Glutamatergic neuron (in vitro differentiated cells): ENCODE results near the gene TSPO. TPM values are rescaled to one million over a fixed set of nuclear protein-coding genes. Genes with fewer than 3 reads are reported as not detected.

ENCODE experiments used
- DNase-seq: peaks from one replicate; pipeline ENCODE4 v3.0.0; 2022
- H3K27ac Mint-ChIP-seq: one replicate; pipeline ENCODE4 v1.8.0; 2020; ENCODE audit warnings: mild to moderate bottlenecking, mixed read lengths, inconsistent platforms; ENCODE audit not compliant: unreplicated experiment
- H3K27me3 Mint-ChIP-seq: one replicate; pipeline ENCODE4 v1.8.0; 2020; ENCODE audit warnings: mild to moderate bottlenecking, moderate library complexity, mixed read lengths, inconsistent platforms; ENCODE audit not compliant: unreplicated experiment
- H3K36me3 Mint-ChIP-seq: one replicate; pipeline ENCODE4 v1.8.0; 2020; ENCODE audit warnings: mild to moderate bottlenecking, mixed read lengths, inconsistent platforms; ENCODE audit not compliant: unreplicated experiment
- H3K4me1 Mint-ChIP-seq: one replicate; pipeline ENCODE4 v1.8.0; 2020; ENCODE audit warnings: mild to moderate bottlenecking, low read depth, mixed read lengths, inconsistent platforms; ENCODE audit not compliant: unreplicated experiment
- H3K4me3 Mint-ChIP-seq: one replicate; pipeline ENCODE4 v1.8.0; 2020; ENCODE audit warnings: mild to moderate bottlenecking, mixed read lengths, inconsistent platforms; ENCODE audit not compliant: unreplicated experiment
- H3K9me3 Mint-ChIP-seq: one replicate; pipeline ENCODE4 v1.8.0; 2020; ENCODE audit warnings: mild to moderate bottlenecking, moderate library complexity, mixed read lengths, inconsistent platforms; ENCODE audit not compliant: unreplicated experiment
- total RNA-seq: library from RNA; stranded (reverse); fragmentation: NEBNext Ultra II Directional; extraction: Animal tissue kit (Norgen Biotek cat#: 25700); gene quantifications from one replicate; pipeline ENCODE4 v1.2.1, GENCODE V29; 2021; ENCODE audit not compliant: unreplicated experiment
- TF ChIP-seq, protein P1 (sequence below): fragments of 200-600 bp; sonication (generic); IDR thresholded peaks from one replicate; pipeline ENCODE4 v1.5.0; 2021; ENCODE audit not compliant: partially characterized antibody, unreplicated experiment

TSPO gene
- total RNA-seq, 1 donor from 2014 or later, result 4.0 TPM

DNA sequence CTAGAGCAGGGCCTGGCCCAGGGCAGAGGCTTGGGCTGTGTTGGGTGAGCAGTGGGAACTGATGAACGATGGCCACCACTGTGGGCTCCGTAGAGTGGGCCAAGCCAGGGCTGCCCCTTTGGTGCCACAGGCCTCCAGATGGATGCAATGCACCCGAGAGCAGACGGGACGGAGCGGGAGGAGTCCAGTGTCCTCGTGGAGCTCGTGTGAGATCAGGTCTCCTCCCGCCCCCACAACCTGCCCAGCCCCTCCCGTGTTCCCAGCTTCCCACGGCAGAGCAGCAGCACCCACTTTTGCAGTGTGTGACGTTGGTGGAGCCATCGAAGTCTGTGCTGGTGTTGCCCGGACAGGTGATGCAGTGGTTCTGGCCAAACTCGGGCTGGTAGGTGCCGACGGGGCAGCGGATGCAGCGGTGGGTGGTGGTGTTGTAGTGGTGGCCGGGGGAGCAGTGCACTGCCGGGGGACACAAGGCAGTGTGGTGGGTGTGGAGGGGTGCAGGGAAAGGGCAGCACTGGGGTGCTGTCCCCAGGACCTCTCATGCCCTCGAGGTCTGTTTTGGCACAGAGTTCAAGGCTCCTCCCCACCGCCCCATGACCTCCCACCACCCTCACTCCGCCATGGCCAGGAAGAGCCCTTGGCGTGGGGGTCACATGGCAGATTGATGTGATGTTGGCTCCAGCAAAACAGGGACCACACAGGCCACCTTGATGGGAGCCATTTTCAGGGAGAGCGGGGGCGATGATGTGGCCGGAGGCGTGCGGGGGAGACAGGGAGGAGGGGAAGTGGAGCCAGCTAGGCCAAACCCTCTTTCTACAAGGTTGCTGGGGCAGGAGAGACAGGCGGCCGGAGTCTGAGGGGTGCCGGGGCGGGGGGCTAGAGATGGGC, 59.5 kb downstream of the TSPO start:
- Mint-ChIP-seq H3K27ac (no peak overlapping the region), H3K36me3 (no peaks in the 10 kb centered on the region), H3K9me3 (no peaks in the 10 kb centered on the region), H3K4me3 (no peak overlapping the region), H3K27me3 (peaks cover 13% of the 10 kb centered on the region), H3K4me1 (peaks cover 3% of the 10 kb centered on the region)
- TF ChIP-seq, protein P1, sequence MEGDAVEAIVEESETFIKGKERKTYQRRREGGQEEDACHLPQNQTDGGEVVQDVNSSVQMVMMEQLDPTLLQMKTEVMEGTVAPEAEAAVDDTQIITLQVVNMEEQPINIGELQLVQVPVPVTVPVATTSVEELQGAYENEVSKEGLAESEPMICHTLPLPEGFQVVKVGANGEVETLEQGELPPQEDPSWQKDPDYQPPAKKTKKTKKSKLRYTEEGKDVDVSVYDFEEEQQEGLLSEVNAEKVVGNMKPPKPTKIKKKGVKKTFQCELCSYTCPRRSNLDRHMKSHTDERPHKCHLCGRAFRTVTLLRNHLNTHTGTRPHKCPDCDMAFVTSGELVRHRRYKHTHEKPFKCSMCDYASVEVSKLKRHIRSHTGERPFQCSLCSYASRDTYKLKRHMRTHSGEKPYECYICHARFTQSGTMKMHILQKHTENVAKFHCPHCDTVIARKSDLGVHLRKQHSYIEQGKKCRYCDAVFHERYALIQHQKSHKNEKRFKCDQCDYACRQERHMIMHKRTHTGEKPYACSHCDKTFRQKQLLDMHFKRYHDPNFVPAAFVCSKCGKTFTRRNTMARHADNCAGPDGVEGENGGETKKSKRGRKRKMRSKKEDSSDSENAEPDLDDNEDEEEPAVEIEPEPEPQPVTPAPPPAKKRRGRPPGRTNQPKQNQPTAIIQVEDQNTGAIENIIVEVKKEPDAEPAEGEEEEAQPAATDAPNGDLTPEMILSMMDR, result no peak
- DNase-seq, result no peak

DNA sequence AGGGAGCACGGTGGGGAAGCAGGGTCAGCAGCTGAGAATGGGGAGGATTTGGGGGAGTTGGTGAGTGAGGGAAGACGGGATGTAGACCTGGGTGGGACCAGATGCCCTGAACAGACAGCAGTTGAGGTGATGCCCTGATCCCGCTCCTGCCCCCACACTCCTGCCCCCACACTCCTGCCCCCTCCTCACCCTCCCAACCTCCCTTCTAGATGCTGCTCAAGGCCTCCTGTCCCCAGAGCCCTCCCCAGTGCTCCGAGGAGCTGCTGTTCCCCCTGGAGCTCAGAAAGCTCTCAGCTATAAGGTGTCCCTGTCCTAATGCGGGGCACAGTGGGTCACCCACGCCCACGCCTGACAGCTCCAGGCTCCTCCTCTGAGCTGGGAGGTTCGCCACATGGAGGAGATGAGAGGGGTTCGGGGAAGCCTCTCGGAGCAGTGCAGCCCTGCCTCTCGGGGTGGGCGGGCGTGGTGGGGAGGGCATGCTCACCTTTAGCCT, 60.6 kb downstream of the TSPO start:
- no peak overlapping the region for H3K4me3 Mint-ChIP-seq
- DNase-seq, result no peak
- H3K36me3 Mint-ChIP-seq, result no peaks in the 10 kb centered on the region
- peaks cover 3% of the 10 kb centered on the region for H3K4me1 Mint-ChIP-seq
- no peak overlapping the region for H3K27ac Mint-ChIP-seq
- TF ChIP-seq, protein P1, result no peak
- H3K27me3 Mint-ChIP-seq, result peaks cover 11% of the 10 kb centered on the region
- no peaks in the 10 kb centered on the region for H3K9me3 Mint-ChIP-seq

DNA sequence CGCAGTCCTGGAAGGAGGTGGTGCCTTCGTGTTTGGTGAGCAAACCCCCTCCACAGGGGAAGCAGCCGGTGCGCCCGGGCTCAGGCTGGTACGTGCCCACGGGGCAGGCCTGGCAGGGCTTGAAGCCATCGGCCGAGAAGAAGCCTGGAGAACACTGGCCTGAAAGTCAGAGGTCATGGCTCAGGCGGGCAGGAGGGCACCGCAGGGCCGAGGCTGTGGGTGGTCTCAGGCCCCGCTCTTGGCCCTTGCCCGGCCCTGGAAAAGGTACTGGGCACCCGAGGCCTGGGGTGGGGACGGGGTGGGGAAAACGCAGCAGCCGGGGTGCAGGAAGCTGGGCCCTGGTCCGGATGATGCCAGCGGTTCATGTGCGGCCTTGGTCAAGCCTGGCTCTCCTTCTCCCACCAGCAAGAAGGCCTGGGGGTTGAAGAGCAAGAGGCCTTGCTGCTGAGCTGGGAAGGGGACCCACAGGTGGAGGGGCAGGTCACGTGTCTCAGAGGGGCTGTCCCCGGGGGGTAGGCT, 61.1 kb downstream of the TSPO start:
- Mint-ChIP-seq H3K4me1 (peaks cover 3% of the 10 kb centered on the region), H3K27ac (no peak overlapping the region), H3K9me3 (no peaks in the 10 kb centered on the region), H3K36me3 (no peaks in the 10 kb centered on the region), H3K27me3 (peaks cover 15% of the 10 kb centered on the region), H3K4me3 (no peak overlapping the region)
- DNase-seq, result no peak
- TF ChIP-seq, protein P1, result no peak

Other genes with a start within 250 kb of the TSPO start
- gene PACSIN2, start 136.4 kb upstream of the TSPO start, total RNA-seq, result 47.3 TPM
- gene TTLL1, start 62.2 kb upstream of the TSPO start, total RNA-seq, result 22.0 TPM
- gene BIK, start 40.8 kb upstream of the TSPO start, total RNA-seq, result 17.3 TPM
- 12.7 TPM for gene MCAT, start 8.2 kb upstream of the TSPO start, total RNA-seq
- gene TTLL12, start 35.6 kb downstream of the TSPO start, total RNA-seq, result 36.6 TPM
- 25.8 TPM for gene SCUBE1, start 191.8 kb downstream of the TSPO start, total RNA-seq